Measurements from ENCODE around the gene APOE.
"Not testable (repeated sequence)": the region's sequence is repeated elsewhere in the genome, so short reads cannot be mapped to it uniquely, and the experiment has no call there.

GRCh38 chr19:44888335-44888734 is 17.3 kb upstream of the APOE start:
- TF ChIP-seq CTCF (IDR thresholded peaks at IDR 0.05; ENCODE audit: low read depth, low read length); EZH2phosphoT487 (IDR thresholded peaks at IDR 0.05; ENCODE audit: low read depth): not testable (repeated sequence)
